PC-3 (cell line): Measurements from ENCODE around the gene NINJ2.

Experiments used
- CTCF ChIP-seq: fragments of 300-600 bp; sonication (generic); conservative IDR thresholded peaks from 2 replicates; pipeline ENCODE4 v1.5.1; 2017; ENCODE audit warnings: antibody characterized with exemption, low read depth, mild to moderate bottlenecking, low read length
- EZH2 ChIP-seq: fragments of 300-600 bp; sonication (generic); IDR thresholded peaks from one replicate; pipeline ENCODE4 v1.6.1; 2017; ENCODE audit warnings: antibody characterized with exemption, mild to moderate bottlenecking, low read length; ENCODE audit not compliant: unreplicated experiment
- EZH2phosphoT487 ChIP-seq: fragments of 300-600 bp; sonication (generic); IDR thresholded peaks from 2 replicates; pipeline ENCODE4 v1.6.1; 2018; ENCODE audit warnings: mild to moderate bottlenecking, antibody characterized with exemption, low read length, borderline replicate concordance

GRCh38 chr12:619346-619745 is 43.9 kb downstream of the NINJ2 start:
- TF ChIP-seq EZH2 (no peak), CTCF (no peak), EZH2phosphoT487 (no peak)
